ENCODE measurements around the gene IL17B. TPM values are rescaled to one million over a fixed set of nuclear protein-coding genes. Genes with fewer than 3 reads are reported as not detected.

IL17B gene
- polyA plus RNA-seq, 1 donor, result 316 TPM

Other genes with a start within 250 kb of the IL17B start
- 89.7 TPM for gene ABLIM3, start 237.8 kb downstream of the IL17B start, polyA plus RNA-seq (ENCODE audit: insufficient read length)
- gene AFAP1L1, start 107.4 kb downstream of the IL17B start, polyA plus RNA-seq (ENCODE audit: insufficient read length), result 106 TPM
- gene GRPEL2, start 33.8 kb downstream of the IL17B start, polyA plus RNA-seq (ENCODE audit: insufficient read length), result 17.3 TPM
- gene PCYOX1L, start 21.2 kb downstream of the IL17B start, polyA plus RNA-seq (ENCODE audit: insufficient read length), result 9.1 TPM
- 125 TPM for gene CSNK1A1, start 172.1 kb upstream of the IL17B start, polyA plus RNA-seq (ENCODE audit: insufficient read length)
- gene ARHGEF37, start 202.2 kb upstream of the IL17B start, polyA plus RNA-seq (ENCODE audit: insufficient read length), result 4.3 TPM

Data from forelimb muscle (tissue), 1 donor.